H9 (cell line): ENCODE results near the gene CEMIP2. TPM values are rescaled to one million over a fixed set of nuclear protein-coding genes. Genes with fewer than 3 reads are reported as not detected.
A peak's percentile ranks its signal among the peaks of the same experiment; 100 is the strongest.

Experiments
- DNase-seq: peaks from one replicate; pipeline ENCODE4 v3.0.0-alpha.2; 2017
- H2AFZ ChIP-seq: one replicate; pipeline ENCODE4 v1.6.1; 2013; ENCODE audit warnings: mild to moderate bottlenecking, low read length, control low read depth, moderate library complexity
- H2AK5ac ChIP-seq: 2 replicates; pipeline ENCODE4 v1.6.1; 2013; ENCODE audit warnings: low read length, control low read depth, mixed read lengths; ENCODE audit not compliant: insufficient read length
- H2BK120ac ChIP-seq: one replicate; pipeline ENCODE4 v1.6.1; 2013; ENCODE audit warnings: low read depth, mild to moderate bottlenecking, low read length, control low read depth, inconsistent platforms; ENCODE audit not compliant: poor library complexity, severe bottlenecking
- H2BK12ac ChIP-seq: 2 replicates; pipeline ENCODE4 v1.6.1; 2013; ENCODE audit warnings: low read length, control low read depth, mixed read lengths, low read depth; ENCODE audit not compliant: insufficient read length
- H2BK15ac ChIP-seq: 2 replicates; pipeline ENCODE4 v1.6.1; 2013; ENCODE audit warnings: low read depth, low read length, control low read depth
- H2BK20ac ChIP-seq: one replicate; pipeline ENCODE4 v1.6.1; 2013; ENCODE audit warnings: low read depth, mild to moderate bottlenecking, low read length, control low read depth, inconsistent platforms; ENCODE audit not compliant: poor library complexity, severe bottlenecking
- H2BK5ac ChIP-seq: 2 replicates; pipeline ENCODE4 v1.6.1; 2013; ENCODE audit warnings: low read length, control low read depth, mixed read lengths; ENCODE audit not compliant: insufficient read length
- H3K14ac ChIP-seq: 2 replicates; pipeline ENCODE4 v1.6.1; 2013; ENCODE audit warnings: low read length, control low read depth; ENCODE audit not compliant: insufficient read depth
- H3K18ac ChIP-seq: 2 replicates; pipeline ENCODE4 v1.6.1; 2013; ENCODE audit warnings: low read depth, mild to moderate bottlenecking, mixed read lengths, low read length, control low read depth; ENCODE audit not compliant: insufficient read length
- H3K23ac ChIP-seq: 2 replicates; pipeline ENCODE4 v1.6.1; 2013; ENCODE audit warnings: low read length, control low read depth, mixed read lengths, low read depth; ENCODE audit not compliant: insufficient read length
- H3K23me2 ChIP-seq: 2 replicates; pipeline ENCODE4 v1.6.1; 2013; ENCODE audit warnings: low read depth, mild to moderate bottlenecking, mixed read lengths, low read length, control low read depth; ENCODE audit not compliant: insufficient read length, poor library complexity, severe bottlenecking
- H3K27ac ChIP-seq: 2 replicates; pipeline ENCODE4 v1.5.1; 2013; ENCODE audit warnings: low read length, control low read depth, mixed read lengths, low read depth; ENCODE audit not compliant: insufficient read length
- H3K27me3 ChIP-seq: 2 replicates; pipeline ENCODE4 v1.6.1; 2013; ENCODE audit warnings: low read length, control low read depth, inconsistent platforms; ENCODE audit not compliant: insufficient read depth
- H3K4ac ChIP-seq: 2 replicates; pipeline ENCODE4 v1.6.1; 2013; ENCODE audit warnings: low read depth, mild to moderate bottlenecking, control low read depth, inconsistent platforms, low read length, moderate library complexity
- H3K4me1 ChIP-seq: 2 replicates; pipeline ENCODE4 v1.6.1; 2013; ENCODE audit warnings: low read length, control low read depth, inconsistent platforms; ENCODE audit not compliant: insufficient read depth
- H3K4me2 ChIP-seq: 2 replicates; pipeline ENCODE4 v1.6.1; 2013; ENCODE audit warnings: low read length, control low read depth, mixed read lengths; ENCODE audit not compliant: insufficient read length, insufficient read depth
- H3K56ac ChIP-seq: 2 replicates; pipeline ENCODE4 v1.6.1; 2013; ENCODE audit warnings: low read depth, mild to moderate bottlenecking, mixed read lengths, low read length, control low read depth; ENCODE audit not compliant: insufficient read length
- H3K79me1 ChIP-seq: 2 replicates; pipeline ENCODE4 v1.6.1; 2013; ENCODE audit warnings: low read depth, mild to moderate bottlenecking, moderate library complexity, low read length, control low read depth, inconsistent platforms; ENCODE audit not compliant: insufficient read depth, poor library complexity, severe bottlenecking
- H3K79me2 ChIP-seq: 2 replicates; pipeline ENCODE4 v1.6.1; 2013; ENCODE audit warnings: low read length, control low read depth, inconsistent platforms; ENCODE audit not compliant: insufficient read depth
- H3K9ac ChIP-seq: 2 replicates; pipeline ENCODE4 v1.6.1; 2013; ENCODE audit warnings: low read length, control low read depth, mixed read lengths; ENCODE audit not compliant: insufficient read length; ENCODE audit errors: extremely low read depth
- H3K9me3 ChIP-seq: one replicate; pipeline ENCODE4 v1.6.1; 2013; ENCODE audit warnings: low read depth, low read length, inconsistent platforms; ENCODE audit not compliant: control insufficient read depth
- H3T11ph ChIP-seq: one replicate; pipeline ENCODE4 v1.6.1; 2013; ENCODE audit warnings: mild to moderate bottlenecking, low read length, control low read depth, inconsistent platforms
- H4K20me1 ChIP-seq: one replicate; pipeline ENCODE4 v1.6.1; 2013; ENCODE audit not compliant: control insufficient read depth, insufficient read length, insufficient read depth
- H4K5ac ChIP-seq: 2 replicates; pipeline ENCODE4 v1.6.1; 2013; ENCODE audit warnings: low read depth, mild to moderate bottlenecking, mixed read lengths, low read length, control low read depth; ENCODE audit not compliant: insufficient read length
- H4K8ac ChIP-seq: replicated peaks from 2 replicates; pipeline ENCODE4 v1.6.1; 2013; ENCODE audit warnings: low read length, control low read depth, mixed read lengths, low read depth; ENCODE audit not compliant: insufficient read length
- H4K91ac ChIP-seq: 2 replicates; pipeline ENCODE4 v1.6.1; 2013; ENCODE audit warnings: low read depth, mild to moderate bottlenecking, moderate library complexity, mixed read lengths, low read length, control low read depth; ENCODE audit not compliant: insufficient read length
- H3K27ac Mint-ChIP-seq, 3 experiments: 2 replicates in 2 of 3; 3 replicates in 1 of 3; pipeline ENCODE4 v1.8.0; 2020 to 2021; ENCODE audit warnings: mixed read lengths in 3 of 3, mild to moderate bottlenecking in 1 of 3, moderate library complexity in 1 of 3
- H3K27me3 Mint-ChIP-seq: 2 replicates; pipeline ENCODE4 v1.8.0; 2021; ENCODE audit warnings: low read depth, mild to moderate bottlenecking, moderate library complexity, mixed read lengths
- H3K36me3 Mint-ChIP-seq, 3 experiments: 2 replicates in 2 of 3; 3 replicates in 1 of 3; pipeline ENCODE4 v1.8.0; 2020 to 2021; ENCODE audit warnings: low read depth in 3 of 3, mixed read lengths in 3 of 3; ENCODE audit not compliant: insufficient read depth in 1 of 3
- H3K4me1 Mint-ChIP-seq, 2 experiments: 2 replicates each; pipeline ENCODE4 v1.8.0; 2020; ENCODE audit warnings: mixed read lengths in 2 of 2
- H3K4me3 Mint-ChIP-seq, 2 experiments: 2 replicates in 1 of 2; 3 replicates in 1 of 2; pipeline ENCODE4 v1.8.0; 2020 to 2021; ENCODE audit warnings: mild to moderate bottlenecking in 2 of 2, mixed read lengths in 2 of 2, moderate library complexity in 1 of 2
- H3K9me3 Mint-ChIP-seq, 2 experiments: 2 replicates in 1 of 2; 3 replicates in 1 of 2; pipeline ENCODE4 v1.8.0; 2020; ENCODE audit warnings: mild to moderate bottlenecking in 2 of 2, mixed read lengths in 2 of 2, moderate library complexity in 1 of 2
- WGBS: extraction: QIAGEN DNeasy Blood & Tissue Kit; methylation state at CpG from one replicate; pipeline ENCODE4 v1.1.7; 2013; ENCODE audit warnings: missing lambda C conversion rate, low lambda C conversion rate, mixed read lengths; ENCODE audit not compliant: insufficient read length; ENCODE audit errors: extremely low coverage; 5-methylcytosine and 5-hydroxymethylcytosine counted together
- total RNA-seq: library from RNA; stranded (reverse); gene quantifications from 2 replicates; pipeline ENCODE4 v1.2.1, GENCODE V29; 2021
- TF ChIP-seq, protein P1 (sequence below): fragments of 200-600 bp; sonication (generic); conservative IDR thresholded peaks from 3 replicates; pipeline ENCODE4 v1.8.0; 2021; ENCODE audit warnings: antibody characterized with exemption, mild to moderate bottlenecking

CEMIP2 gene
- total RNA-seq, 1 experiment from 2014 or later, result 77.2 TPM

DNA sequence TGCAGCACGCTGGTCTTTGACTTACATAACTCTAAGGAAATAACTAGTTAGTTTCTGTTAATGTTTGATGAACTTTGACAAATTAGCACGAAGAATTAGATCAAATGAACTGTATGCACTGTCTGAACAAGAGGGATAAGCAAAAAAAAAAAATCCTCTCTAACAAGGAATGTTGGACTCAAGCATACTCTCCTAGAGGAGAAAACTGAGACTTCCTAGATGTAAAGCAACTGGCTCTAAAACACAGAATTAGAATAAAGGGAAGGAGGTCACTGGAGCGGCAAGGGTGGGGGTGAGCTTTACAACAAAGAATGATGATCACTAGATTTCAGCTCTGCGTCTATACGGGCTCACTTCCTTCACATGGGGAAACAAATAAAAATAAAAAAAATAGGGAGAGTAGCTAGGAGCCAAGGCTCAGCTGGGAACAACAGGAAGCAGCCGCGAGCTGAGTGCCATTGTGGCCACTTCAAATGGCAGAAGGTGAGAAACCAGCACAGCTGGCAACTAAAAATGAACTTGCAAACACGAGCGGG is 48.7 kb upstream of the CEMIP2 start:
- Histone ChIP-seq H4K8ac (no peak overlapping the region), H2BK12ac (no peak overlapping the region), H4K91ac (no peak overlapping the region), H3K9me3 (no peaks in the 10 kb centered on the region), H3K23ac (no peak overlapping the region), H3K14ac (no peak overlapping the region), H3K9ac (no peak overlapping the region), H3K56ac (no peak overlapping the region), H3T11ph (no peak overlapping the region), H3K79me1 (no peaks in the 10 kb centered on the region), H3K4me2 (no peak overlapping the region), H2AFZ (no peak overlapping the region), H2BK5ac (no peak overlapping the region), H2AK5ac (no peak overlapping the region), H3K18ac (no peak overlapping the region), H4K20me1 (no peaks in the 10 kb centered on the region), H3K4ac (no peak overlapping the region), H3K27ac (no peak overlapping the region), H3K4me1 (no peaks in the 10 kb centered on the region), H3K79me2 (no peaks in the 10 kb centered on the region), H4K5ac (no peak overlapping the region), H3K23me2 (no peaks in the 10 kb centered on the region), H2BK20ac (no peak overlapping the region), H2BK15ac (no peak overlapping the region), H3K27me3 (no peaks in the 10 kb centered on the region), H2BK120ac (no peak overlapping the region)
- no peaks in the 10 kb centered on the region for H3K36me3 Mint-ChIP-seq
- no CpG with 5 or more reads among the region's 9 CpGs for WGBS
- no peak overlapping the region for H3K4me3 Mint-ChIP-seq
- peaks cover 20 to 25% of the 10 kb centered on the region in 2 experiments for H3K4me1 Mint-ChIP-seq
- no peaks in the 10 kb centered on the region for H3K9me3 Mint-ChIP-seq
- peak overlapping the region in 2 of 3 experiments; percentile 7 to 28; a peak in 2 of 7 replicates for H3K27ac Mint-ChIP-seq
- DNase-seq, result no peak
- TF ChIP-seq, protein P1, sequence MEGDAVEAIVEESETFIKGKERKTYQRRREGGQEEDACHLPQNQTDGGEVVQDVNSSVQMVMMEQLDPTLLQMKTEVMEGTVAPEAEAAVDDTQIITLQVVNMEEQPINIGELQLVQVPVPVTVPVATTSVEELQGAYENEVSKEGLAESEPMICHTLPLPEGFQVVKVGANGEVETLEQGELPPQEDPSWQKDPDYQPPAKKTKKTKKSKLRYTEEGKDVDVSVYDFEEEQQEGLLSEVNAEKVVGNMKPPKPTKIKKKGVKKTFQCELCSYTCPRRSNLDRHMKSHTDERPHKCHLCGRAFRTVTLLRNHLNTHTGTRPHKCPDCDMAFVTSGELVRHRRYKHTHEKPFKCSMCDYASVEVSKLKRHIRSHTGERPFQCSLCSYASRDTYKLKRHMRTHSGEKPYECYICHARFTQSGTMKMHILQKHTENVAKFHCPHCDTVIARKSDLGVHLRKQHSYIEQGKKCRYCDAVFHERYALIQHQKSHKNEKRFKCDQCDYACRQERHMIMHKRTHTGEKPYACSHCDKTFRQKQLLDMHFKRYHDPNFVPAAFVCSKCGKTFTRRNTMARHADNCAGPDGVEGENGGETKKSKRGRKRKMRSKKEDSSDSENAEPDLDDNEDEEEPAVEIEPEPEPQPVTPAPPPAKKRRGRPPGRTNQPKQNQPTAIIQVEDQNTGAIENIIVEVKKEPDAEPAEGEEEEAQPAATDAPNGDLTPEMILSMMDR, result no peak
- H3K27me3 Mint-ChIP-seq, result no peaks in the 10 kb centered on the region
